GM23248 (cell line): ENCODE measurements around the gene MBNL1. TPM values are rescaled to one million over a fixed set of nuclear protein-coding genes. Genes with fewer than 3 reads are reported as not detected.
A peak's percentile ranks its signal among the peaks of the same experiment; 100 is the strongest.

Experiments used
- DNase-seq: peaks from one replicate; pipeline ENCODE4 v3.0.0-alpha.2; 2015
- H2AFZ ChIP-seq: fragments of 200-600 bp; sonication (generic); 2 replicates; pipeline ENCODE4 v1.6.1; 2016; ENCODE audit warnings: antibody characterized with exemption
- H3F3A ChIP-seq: fragments of 200-600 bp; sonication (generic); 2 replicates; pipeline ENCODE4 v1.6.1; 2016; ENCODE audit warnings: mild to moderate bottlenecking, antibody characterized with exemption, mixed run types; ENCODE audit not compliant: insufficient read depth
- H3K27ac ChIP-seq: fragments of 200-600 bp; sonication (generic); 2 replicates; pipeline ENCODE4 v1.5.1; 2016; ENCODE audit warnings: mild to moderate bottlenecking
- H3K27me3 ChIP-seq: fragments of 200-600 bp; sonication (generic); replicated peaks from 2 replicates; pipeline ENCODE4 v1.6.1; 2016; ENCODE audit warnings: mild to moderate bottlenecking; ENCODE audit not compliant: insufficient read depth
- H3K36me3 ChIP-seq: fragments of 200-600 bp; sonication (generic); 2 replicates; pipeline ENCODE4 v1.6.1; 2016; ENCODE audit warnings: low read depth, mild to moderate bottlenecking
- H3K4me1 ChIP-seq: fragments of 200-600 bp; sonication (generic); 2 replicates; pipeline ENCODE4 v1.6.1; 2016; ENCODE audit warnings: mild to moderate bottlenecking; ENCODE audit not compliant: insufficient read depth
- H3K4me2 ChIP-seq: fragments of 200-600 bp; sonication (generic); one replicate; pipeline ENCODE4 v1.6.1; 2016; ENCODE audit warnings: mild to moderate bottlenecking; ENCODE audit not compliant: unreplicated experiment
- H3K4me3 ChIP-seq: fragments of 200-600 bp; sonication (generic); 2 replicates; pipeline ENCODE4 v1.5.1; 2016; ENCODE audit warnings: mild to moderate bottlenecking
- H3K79me2 ChIP-seq: fragments of 200-600 bp; sonication (generic); 2 replicates; pipeline ENCODE4 v1.6.1; 2016; ENCODE audit warnings: mild to moderate bottlenecking; ENCODE audit not compliant: insufficient read depth
- H3K9ac ChIP-seq: fragments of 200-600 bp; sonication (generic); 2 replicates; pipeline ENCODE4 v1.6.1; 2016; ENCODE audit warnings: mild to moderate bottlenecking
- H3K9me2 ChIP-seq: fragments of 200-600 bp; sonication (generic); 2 replicates; pipeline ENCODE4 v1.6.1; 2016; ENCODE audit warnings: mixed run types, mild to moderate bottlenecking, moderate library complexity; ENCODE audit not compliant: insufficient read depth
- H3K9me3 ChIP-seq: fragments of 200-600 bp; sonication (generic); one replicate; pipeline ENCODE4 v1.6.1; 2017; ENCODE audit warnings: low read depth
- H4K20me1 ChIP-seq: fragments of 200-600 bp; sonication (generic); 2 replicates; pipeline ENCODE4 v1.6.0; 2016; ENCODE audit not compliant: insufficient read depth
- EZH2 ChIP-seq: fragments of 200-600 bp; sonication (generic); IDR thresholded peaks from 2 replicates; pipeline ENCODE4 v1.6.1; 2018; ENCODE audit warnings: antibody characterized with exemption, mild to moderate bottlenecking; ENCODE audit not compliant: insufficient read depth, poor library complexity, severe bottlenecking
- EZH2phosphoT487 ChIP-seq: fragments of 200-600 bp; sonication (generic); IDR thresholded peaks from 2 replicates; pipeline ENCODE4 v1.6.1; 2018; ENCODE audit warnings: antibody characterized with exemption, moderate library complexity, mild to moderate bottlenecking, low read depth; ENCODE audit not compliant: insufficient read depth
- WGBS, 2 experiments: methylation state at CpG; one replicate each; pipeline ENCODE4 v1.1.6; 2015 to 2017; ENCODE audit warnings: low lambda C conversion rate in 2 of 2, low coverage in 1 of 2; ENCODE audit errors: missing lambda C conversion rate in 2 of 2; 5-methylcytosine and 5-hydroxymethylcytosine counted together
- in situ Hi-C: fragments of 300-500 bp; cut with MboI; formaldehyde crosslinking; loops from 2 replicates; pipeline ENCODE4 v1.15.0; 2020
- polyA plus RNA-seq: library from polyadenylated mRNA; unstranded; fragments of >200 nt; fragmentation: Nextera tagmentation; extraction: Ambion mirVana; gene quantifications from 2 replicates; pipeline ENCODE4 v1.2.1, GENCODE V29; 2016
- total RNA-seq: library from RNA; depleted of rRNA; stranded (reverse); fragments of >200 nt; shearing (Covaris generic); gene quantifications from 2 replicates; pipeline ENCODE4 v1.2.3, GENCODE V29; 2014

Gene MBNL1
- total and polyA plus RNA-seq, 2 experiments from 2014 or later = 89.5 to 262 TPM

GRCh38 chr3:152348436-152349177 lies 79.9 kb downstream of the MBNL1 start:
- Histone ChIP-seq H2AFZ (no peak overlapping the region), H3K9me3 (no peaks in the 10 kb centered on the region), H3F3A (peaks cover 57% of the 10 kb centered on the region), H3K9me2 (no peaks in the 10 kb centered on the region), H3K4me2 (peak overlapping the region; percentile 66), H3K27me3 (no peaks in the 10 kb centered on the region), H3K27ac (peak overlapping the region; percentile 41; the same call in 1 of the 2 replicates), H3K9ac (no peak overlapping the region), H4K20me1 (0 out of 2 replicates have a peak, but pooled peaks cover 2% of the 10 kb centered on the region), H3K4me3 (0 out of 2 replicates have a peak overlapping the region, but pooled peaks have one; percentile 20), H3K79me2 (peaks cover 100% of the 10 kb centered on the region), H3K36me3 (peaks cover 9% of the 10 kb centered on the region; the same call in 1 of the 2 replicates), H3K4me1 (peaks cover 46% of the 10 kb centered on the region)
- TF ChIP-seq EZH2phosphoT487 (no peak), EZH2 (no peak)
- no peak for DNase-seq
- in situ Hi-C loops = no loop called here
- WGBS, 2 experiments = 97 to 98% methylated on average over 2 of the region's 2 CpGs

DNA sequence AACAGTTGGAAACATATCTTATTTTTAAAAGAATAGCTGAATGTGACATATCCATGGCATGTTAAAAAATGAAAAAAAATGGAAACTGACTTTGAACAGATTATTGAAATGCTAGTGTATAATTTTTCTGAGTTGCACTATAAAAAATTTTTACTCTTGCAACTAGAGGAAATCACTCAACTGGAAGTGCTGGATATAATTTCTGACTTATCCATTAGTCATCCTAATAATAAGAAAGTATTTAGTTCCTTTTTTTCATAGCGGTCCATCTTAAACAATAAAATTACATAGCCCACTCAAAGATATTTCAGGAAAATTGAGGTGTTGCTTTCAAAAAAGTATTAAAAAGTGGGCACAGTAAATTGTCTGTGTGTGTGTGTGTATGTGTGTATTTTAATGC lies 80.7 kb downstream of the MBNL1 start:
- H4K20me1 ChIP-seq = 0 out of 2 replicates have a peak, but pooled peaks cover 2% of the 10 kb centered on the region
- in situ Hi-C loops = no loop called here

DNA sequence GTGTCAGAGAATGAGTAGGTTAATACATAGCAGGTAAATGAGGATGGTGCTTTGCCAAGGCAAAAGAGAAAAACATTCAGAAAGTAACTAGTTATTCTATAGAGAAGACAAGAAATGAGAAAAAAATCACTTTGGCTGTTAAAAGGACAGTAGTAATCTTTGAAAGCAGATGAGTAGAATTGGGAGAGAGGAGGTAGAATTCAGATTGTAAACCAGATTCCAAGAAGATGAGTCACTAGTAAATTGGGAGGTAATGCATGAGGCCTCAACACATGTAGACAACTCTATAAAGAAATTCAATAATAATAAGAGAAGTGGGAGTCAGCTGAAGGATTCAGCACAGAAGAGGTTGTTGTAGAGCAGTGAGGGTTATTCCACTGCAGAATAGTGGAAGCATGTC lies 81.4 kb downstream of the MBNL1 start:
- DNase-seq = peak; percentile 30
- in situ Hi-C loops = no loop called here
- peaks cover 55% of the 10 kb centered on the region for H3F3A ChIP-seq
- H3K9me3 ChIP-seq = no peaks in the 10 kb centered on the region
- peaks cover 100% of the 10 kb centered on the region for H3K79me2 ChIP-seq
- TF ChIP-seq EZH2phosphoT487 (no peak), EZH2 (no peak)
- no peak overlapping the region for H3K9ac ChIP-seq
- H3K4me1 ChIP-seq = peaks cover 47% of the 10 kb centered on the region
- H2AFZ ChIP-seq = no peak overlapping the region
- no peaks in the 10 kb centered on the region for H3K9me2 ChIP-seq
- H3K27ac ChIP-seq = peak overlapping the region; percentile 41
- peaks cover 8% of the 10 kb centered on the region for H3K36me3 ChIP-seq
- H3K4me3 ChIP-seq = no peak overlapping the region; the same call in none of the 2 replicates
- H3K27me3 ChIP-seq = no peaks in the 10 kb centered on the region
- peak overlapping the region; percentile 66 for H3K4me2 ChIP-seq
- 0 out of 2 replicates have a peak, but pooled peaks cover 2% of the 10 kb centered on the region for H4K20me1 ChIP-seq

More for the DNA sequence above, 80.7 kb downstream of the MBNL1 start:
- DNase-seq = peak; percentile 68
- H3K27me3 ChIP-seq = no peaks in the 10 kb centered on the region
- H3K4me1 ChIP-seq = peaks cover 46% of the 10 kb centered on the region
- no peak overlapping the region for H3K9ac ChIP-seq
- no peak overlapping the region for H2AFZ ChIP-seq
- peak overlapping the region; percentile 41 for H3K27ac ChIP-seq
- WGBS, 2 experiments = 4 to 13% methylated on average over 1 of the region's 1 CpG
- H3K36me3 ChIP-seq = peaks cover 8% of the 10 kb centered on the region; the same call in 1 of the 2 replicates
- H3K9me2 ChIP-seq = no peaks in the 10 kb centered on the region
- no peak for TF ChIP-seq EZH2
- TF ChIP-seq EZH2phosphoT487 = no peak
- H3K79me2 ChIP-seq = peaks cover 100% of the 10 kb centered on the region
- peak overlapping the region; percentile 20 for H3K4me3 ChIP-seq
- no peaks in the 10 kb centered on the region for H3K9me3 ChIP-seq
- H3K4me2 ChIP-seq = peak overlapping the region; percentile 66
- peaks cover 57% of the 10 kb centered on the region for H3F3A ChIP-seq

DNA sequence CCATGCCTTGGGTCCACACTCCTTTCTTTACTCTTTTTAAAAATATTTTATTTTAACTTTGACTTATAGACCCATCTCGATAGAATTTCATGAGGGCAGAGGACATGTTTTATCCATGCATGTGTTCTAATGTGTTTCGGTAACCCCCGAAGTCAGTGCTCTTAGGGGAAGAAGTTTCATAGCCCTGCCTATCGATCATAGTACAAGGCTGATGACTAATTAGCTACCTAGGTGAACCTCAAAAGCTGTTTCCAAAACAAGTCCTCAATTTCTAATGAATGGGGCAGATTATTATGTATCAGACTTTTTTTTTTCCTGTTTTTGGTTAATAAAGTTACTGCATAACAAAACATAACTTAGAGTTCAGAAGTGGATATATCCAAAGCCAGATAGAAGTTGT lies 82.0 kb downstream of the MBNL1 start:
- DNase-seq = no peak
- Histone ChIP-seq H4K20me1 (0 out of 2 replicates have a peak, but pooled peaks cover 2% of the 10 kb centered on the region), H3K9me3 (no peaks in the 10 kb centered on the region), H3K9ac (no peak overlapping the region), H2AFZ (no peak overlapping the region), H3K79me2 (peaks cover 100% of the 10 kb centered on the region), H3K9me2 (no peaks in the 10 kb centered on the region), H3K36me3 (peaks cover 8% of the 10 kb centered on the region), H3K4me3 (no peak overlapping the region), H3K27me3 (no peaks in the 10 kb centered on the region), H3K27ac (no peak overlapping the region; the same call in 1 of the 2 replicates), H3K4me1 (peaks cover 53% of the 10 kb centered on the region), H3F3A (peaks cover 59% of the 10 kb centered on the region), H3K4me2 (no peak overlapping the region)
- TF ChIP-seq EZH2 (no peak), EZH2phosphoT487 (no peak)
- in situ Hi-C loops = no loop called here
- WGBS, 2 experiments = 98 to 100% methylated on average over 4 of the region's 4 CpGs
